DND-41 (cell line): Measurements from ENCODE around the gene LRRC14B.

Experiments
- EZH2 ChIP-seq: IDR thresholded peaks from 3 replicates; pipeline ENCODE4 v1.6.1; 2012; ENCODE audit warnings: borderline replicate concordance, low read depth, mild to moderate bottlenecking, moderate library complexity, low read length, inconsistent platforms; ENCODE audit not compliant: severe bottlenecking
- TF ChIP-seq, protein P1 (sequence below): IDR thresholded peaks from 2 replicates; pipeline ENCODE4 v1.5.1; 2012; ENCODE audit warnings: borderline replicate concordance, low read length, moderate library complexity, mild to moderate bottlenecking; ENCODE audit not compliant: poor library complexity, severe bottlenecking; ENCODE audit errors: extremely low read depth

DNA sequence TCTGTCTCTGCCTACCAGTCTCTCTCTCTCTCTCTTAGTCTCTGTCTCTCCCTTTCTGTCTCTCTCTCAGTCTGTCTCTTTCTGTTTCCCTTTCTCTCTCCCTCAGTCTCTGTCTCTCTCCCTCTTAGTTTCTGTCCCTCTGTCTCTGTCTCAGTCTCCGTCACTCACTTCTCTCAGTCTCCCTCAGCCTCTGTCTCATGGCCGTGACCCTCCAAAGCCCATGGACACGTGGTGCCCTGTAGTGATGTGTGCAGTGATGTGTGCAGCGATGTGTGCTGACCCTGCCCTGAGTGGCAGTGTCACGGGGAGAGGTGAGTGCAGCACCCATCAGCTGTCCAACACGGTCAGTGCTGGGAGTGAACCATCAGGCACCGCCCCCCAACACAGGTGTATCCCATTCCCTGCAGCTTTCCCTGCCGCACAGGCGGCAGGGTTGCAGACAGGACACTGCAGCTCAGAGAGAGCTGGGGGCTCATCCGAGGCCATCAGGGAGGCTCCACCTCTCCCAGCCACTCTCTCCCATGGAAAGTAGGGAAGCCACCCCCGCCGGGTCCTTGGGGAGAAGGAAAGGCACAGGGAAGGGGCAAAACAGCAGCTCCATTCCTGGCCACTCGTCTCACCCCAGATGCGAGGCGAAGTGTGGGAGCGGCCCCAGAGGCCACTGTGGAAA lies 794 bp upstream of the LRRC14B start:
- TF ChIP-seq, protein P1, sequence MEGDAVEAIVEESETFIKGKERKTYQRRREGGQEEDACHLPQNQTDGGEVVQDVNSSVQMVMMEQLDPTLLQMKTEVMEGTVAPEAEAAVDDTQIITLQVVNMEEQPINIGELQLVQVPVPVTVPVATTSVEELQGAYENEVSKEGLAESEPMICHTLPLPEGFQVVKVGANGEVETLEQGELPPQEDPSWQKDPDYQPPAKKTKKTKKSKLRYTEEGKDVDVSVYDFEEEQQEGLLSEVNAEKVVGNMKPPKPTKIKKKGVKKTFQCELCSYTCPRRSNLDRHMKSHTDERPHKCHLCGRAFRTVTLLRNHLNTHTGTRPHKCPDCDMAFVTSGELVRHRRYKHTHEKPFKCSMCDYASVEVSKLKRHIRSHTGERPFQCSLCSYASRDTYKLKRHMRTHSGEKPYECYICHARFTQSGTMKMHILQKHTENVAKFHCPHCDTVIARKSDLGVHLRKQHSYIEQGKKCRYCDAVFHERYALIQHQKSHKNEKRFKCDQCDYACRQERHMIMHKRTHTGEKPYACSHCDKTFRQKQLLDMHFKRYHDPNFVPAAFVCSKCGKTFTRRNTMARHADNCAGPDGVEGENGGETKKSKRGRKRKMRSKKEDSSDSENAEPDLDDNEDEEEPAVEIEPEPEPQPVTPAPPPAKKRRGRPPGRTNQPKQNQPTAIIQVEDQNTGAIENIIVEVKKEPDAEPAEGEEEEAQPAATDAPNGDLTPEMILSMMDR: no peak
- TF ChIP-seq EZH2: no peak
